Bronchial epithelial cell (primary cell): Measurements from ENCODE around the gene SYNGR3. TPM values are rescaled to one million over a fixed set of nuclear protein-coding genes. Genes with fewer than 3 reads are reported as not detected.

Experiments used
- DNase-seq: peaks from one replicate; pipeline ENCODE4 v3.0.0-alpha.2; 2010; ENCODE audit warnings: low read depth
- FAIRE-seq: peaks from 2 replicates; lab custom pipeline; 2011; peaks lifted over from hg19 to GRCh38; lab: Jason Lieb, UNC
- H3K27me3 ChIP-seq: 2 replicates; pipeline ENCODE4 v1.5.1; 2011; ENCODE audit warnings: low read length; ENCODE audit not compliant: control insufficient read depth, insufficient read depth
- H3K36me3 ChIP-seq: 2 replicates; pipeline ENCODE4 v1.5.1; 2011; ENCODE audit warnings: low read length; ENCODE audit not compliant: control insufficient read depth, insufficient read depth
- H3K4me3 ChIP-seq: 2 replicates; pipeline ENCODE4 v1.5.1; 2011; ENCODE audit warnings: mild to moderate bottlenecking, low read depth, low read length, control low read depth
- total RNA-seq: library from RNA; depleted of rRNA; stranded (reverse); fragments of >200 nt; gene quantifications from 2 replicates; pipeline ENCODE4 v1.2.1, GENCODE V29; 2014
- TF ChIP-seq, protein P1 (sequence below): IDR thresholded peaks from 2 replicates; pipeline ENCODE4 v1.5.1; 2011; ENCODE audit warnings: mild to moderate bottlenecking, moderate library complexity, low read length, control low read depth, inconsistent platforms; ENCODE audit not compliant: insufficient read depth, severe bottlenecking

SYNGR3 gene
- total RNA-seq, 1 donor from 2014 or later = 2.9 TPM

DNA sequence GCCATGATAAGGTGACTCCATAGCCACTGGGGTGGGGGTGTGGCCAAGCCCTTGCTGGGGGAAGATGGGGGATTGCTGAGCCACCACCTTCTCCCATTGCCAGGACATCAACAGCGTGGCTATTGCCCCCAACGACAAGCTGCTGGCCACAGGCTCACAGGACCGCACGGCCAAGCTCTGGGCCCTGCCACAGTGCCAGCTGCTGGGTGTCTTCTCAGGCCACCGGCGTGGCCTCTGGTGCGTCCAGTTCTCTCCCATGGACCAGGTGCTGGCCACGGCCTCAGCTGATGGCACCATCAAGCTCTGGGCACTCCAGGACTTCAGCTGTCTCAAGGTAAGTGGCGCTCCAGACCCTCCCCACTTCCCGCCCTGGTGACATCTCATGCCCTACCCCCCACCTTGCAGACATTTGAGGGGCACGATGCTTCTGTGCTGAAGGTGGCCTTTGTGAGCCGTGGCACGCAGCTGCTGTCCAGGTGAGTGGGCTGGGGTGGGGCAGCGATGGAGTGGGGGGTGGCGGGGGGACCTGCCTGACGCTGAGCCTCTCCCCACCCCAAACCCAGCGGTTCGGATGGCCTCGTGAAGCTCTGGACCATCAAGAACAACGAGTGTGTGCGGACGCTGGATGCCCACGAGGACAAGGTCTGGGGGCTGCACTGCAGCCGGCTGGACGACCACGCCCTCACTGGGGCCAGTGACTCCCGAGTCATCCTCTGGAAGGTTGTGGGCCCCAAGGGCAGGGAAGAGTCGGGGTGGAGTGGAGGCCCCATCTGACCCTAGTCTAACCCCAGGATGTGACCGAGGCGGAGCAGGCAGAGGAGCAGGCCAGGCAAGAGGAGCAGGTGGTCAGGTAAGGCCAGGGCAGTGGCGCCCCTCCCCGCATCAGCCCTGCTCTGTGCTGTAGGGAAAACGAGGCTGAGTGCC lies 12.6 kb upstream of the SYNGR3 start:
- peaks cover 24% of the 10 kb centered on the region for H3K36me3 ChIP-seq
- H3K27me3 ChIP-seq = peaks cover 5% of the 10 kb centered on the region
- H3K4me3 ChIP-seq = no peak overlapping the region

DNA sequence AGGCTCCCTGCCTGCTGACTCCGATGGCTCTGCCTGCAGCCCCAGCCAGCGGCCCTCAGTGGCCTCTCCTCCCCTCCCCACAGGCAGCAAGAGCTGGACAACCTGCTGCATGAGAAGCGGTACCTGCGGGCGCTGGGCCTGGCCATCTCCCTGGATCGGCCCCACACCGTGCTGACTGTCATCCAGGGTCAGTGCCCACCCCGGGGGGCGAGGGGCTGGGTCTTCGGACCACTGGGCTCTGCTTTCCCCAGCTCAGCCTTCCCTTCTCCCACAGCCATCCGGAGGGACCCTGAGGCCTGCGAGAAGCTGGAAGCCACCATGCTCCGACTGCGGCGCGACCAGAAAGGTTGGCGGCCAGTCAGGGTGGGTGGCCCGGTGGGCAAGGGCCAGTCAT lies 11.9 kb upstream of the SYNGR3 start:
- FAIRE-seq = no peak

More for the DNA sequence above, 12.6 kb upstream of the SYNGR3 start:
- DNase-seq = no peak
- TF ChIP-seq, protein P1, sequence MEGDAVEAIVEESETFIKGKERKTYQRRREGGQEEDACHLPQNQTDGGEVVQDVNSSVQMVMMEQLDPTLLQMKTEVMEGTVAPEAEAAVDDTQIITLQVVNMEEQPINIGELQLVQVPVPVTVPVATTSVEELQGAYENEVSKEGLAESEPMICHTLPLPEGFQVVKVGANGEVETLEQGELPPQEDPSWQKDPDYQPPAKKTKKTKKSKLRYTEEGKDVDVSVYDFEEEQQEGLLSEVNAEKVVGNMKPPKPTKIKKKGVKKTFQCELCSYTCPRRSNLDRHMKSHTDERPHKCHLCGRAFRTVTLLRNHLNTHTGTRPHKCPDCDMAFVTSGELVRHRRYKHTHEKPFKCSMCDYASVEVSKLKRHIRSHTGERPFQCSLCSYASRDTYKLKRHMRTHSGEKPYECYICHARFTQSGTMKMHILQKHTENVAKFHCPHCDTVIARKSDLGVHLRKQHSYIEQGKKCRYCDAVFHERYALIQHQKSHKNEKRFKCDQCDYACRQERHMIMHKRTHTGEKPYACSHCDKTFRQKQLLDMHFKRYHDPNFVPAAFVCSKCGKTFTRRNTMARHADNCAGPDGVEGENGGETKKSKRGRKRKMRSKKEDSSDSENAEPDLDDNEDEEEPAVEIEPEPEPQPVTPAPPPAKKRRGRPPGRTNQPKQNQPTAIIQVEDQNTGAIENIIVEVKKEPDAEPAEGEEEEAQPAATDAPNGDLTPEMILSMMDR = no peak
- no peak for FAIRE-seq

DNA sequence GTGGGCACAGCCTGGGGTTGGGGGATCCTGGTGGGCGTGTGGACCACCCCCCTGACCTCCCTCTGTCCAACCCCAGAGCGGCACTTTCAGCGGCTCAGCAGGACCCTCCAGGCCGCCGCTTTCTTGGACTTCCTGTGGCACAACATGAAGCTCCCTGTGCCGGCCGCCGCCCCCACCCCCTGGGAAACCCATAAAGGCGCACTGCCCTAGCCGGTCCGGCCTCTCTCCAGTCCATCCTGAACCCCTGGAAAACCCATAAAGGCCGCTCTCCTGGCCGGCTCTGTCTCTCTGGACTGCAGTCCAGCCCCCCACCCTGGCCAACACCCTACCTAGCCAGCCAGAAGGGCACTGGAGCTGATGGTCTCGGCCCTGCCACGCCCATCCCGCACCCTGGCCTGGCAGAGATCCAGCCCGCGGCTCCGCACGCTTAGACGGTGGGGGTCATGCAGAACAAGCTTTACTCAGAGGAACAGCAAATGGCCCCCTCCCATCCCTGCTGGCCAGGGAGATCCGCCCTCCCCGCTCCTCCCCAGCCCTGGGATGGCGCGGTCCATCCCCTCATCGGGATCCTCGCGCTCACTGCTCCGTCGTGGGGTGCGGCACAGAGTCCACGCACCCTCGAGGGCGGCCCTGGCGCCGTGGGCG lies 11.2 kb upstream of the SYNGR3 start:
- no peak for FAIRE-seq
- DNase-seq = no peak
- Histone ChIP-seq H3K36me3 (peaks cover 24% of the 10 kb centered on the region), H3K27me3 (peaks cover 5% of the 10 kb centered on the region), H3K4me3 (peak overlapping the region; percentile 50)
- TF ChIP-seq, protein P1 = no peak

More for the DNA sequence above, 11.9 kb upstream of the SYNGR3 start:
- DNase-seq = no peak
- Histone ChIP-seq H3K36me3 (peaks cover 24% of the 10 kb centered on the region), H3K4me3 (no peak overlapping the region), H3K27me3 (peaks cover 5% of the 10 kb centered on the region)
- TF ChIP-seq, protein P1 = no peak

DNA sequence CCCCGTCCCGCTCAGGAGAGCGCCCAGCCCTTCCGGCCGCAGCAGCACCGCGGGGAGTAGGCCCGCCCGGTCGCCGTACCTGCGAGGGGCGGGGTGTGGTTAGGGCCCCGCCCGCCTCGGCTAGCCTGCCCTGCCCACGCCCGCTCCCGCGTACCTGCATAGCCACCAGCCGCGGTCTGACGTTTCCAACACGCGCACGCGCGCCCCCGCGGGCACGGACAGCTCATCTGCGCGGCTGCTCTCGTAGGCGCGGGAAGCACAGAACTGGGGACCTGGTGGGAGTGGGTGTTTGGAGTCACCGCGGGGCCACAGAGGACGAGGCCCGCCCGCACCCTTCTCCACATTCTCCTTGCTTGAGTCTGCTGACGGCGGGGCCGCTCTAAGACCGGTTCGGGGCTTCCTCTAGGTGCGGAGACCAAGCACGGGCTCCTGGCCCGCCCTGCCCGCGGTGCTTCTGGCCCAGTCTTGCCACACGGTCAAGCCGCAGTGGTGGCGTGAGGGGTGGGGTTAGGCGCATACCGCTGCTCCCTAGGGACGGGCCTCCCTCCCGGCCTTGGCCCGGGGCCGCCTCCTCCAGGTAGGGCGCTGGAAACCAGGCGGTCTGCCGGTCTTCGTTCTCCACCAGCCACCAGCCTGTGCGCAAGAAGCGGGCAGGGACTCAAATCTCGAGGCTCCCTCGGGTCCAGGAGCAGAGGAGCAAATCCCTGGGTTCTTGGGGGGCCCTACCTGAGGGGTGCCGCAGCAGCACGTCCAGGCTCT lies 10.3 kb upstream of the SYNGR3 start:
- peaks cover 5% of the 10 kb centered on the region for H3K27me3 ChIP-seq
- H3K36me3 ChIP-seq = peaks cover 20% of the 10 kb centered on the region
- TF ChIP-seq, protein P1 = no peak
- peak; percentile 85 for DNase-seq
- peak overlapping the region; percentile 50 for H3K4me3 ChIP-seq
- no peak for FAIRE-seq

DNA sequence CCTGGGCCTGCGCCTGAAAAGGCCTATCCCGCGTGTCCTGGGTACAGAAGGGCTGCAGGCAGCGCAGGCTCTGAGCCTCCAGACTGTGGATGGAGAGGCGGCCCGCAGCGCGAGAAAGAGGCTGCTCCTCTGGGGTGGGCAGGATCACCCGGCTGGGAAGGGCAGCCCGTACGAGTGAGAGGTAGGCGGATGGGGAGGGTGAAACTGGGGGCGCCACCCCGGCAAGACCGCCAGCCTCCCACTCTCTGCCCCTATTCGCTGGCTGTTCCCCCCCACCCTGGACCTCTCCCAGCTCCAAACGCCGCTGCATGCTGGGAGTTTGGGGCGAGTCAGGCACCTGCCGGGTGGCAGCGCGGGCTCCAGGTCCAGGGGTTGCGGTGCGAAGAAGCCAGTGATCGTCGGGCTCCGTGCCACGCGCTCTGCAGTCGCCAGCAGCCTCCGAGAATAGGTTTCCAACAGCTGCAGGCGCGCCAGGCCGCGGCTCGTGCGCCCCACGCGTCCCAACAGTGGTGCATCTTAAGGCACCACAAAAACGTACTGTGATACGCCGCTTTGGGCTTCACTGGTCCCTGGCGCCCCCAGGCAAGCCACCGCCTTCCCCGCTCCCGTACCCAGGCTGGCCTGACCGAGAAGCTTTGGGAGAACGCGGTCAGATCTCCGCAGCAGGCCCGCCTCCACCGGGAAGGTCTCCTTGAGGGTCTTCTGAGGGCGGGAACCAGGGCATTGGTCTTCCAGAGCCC lies 9.6 kb upstream of the SYNGR3 start:
- no peak for DNase-seq
- FAIRE-seq = no peak
- Histone ChIP-seq H3K27me3 (peaks cover 5% of the 10 kb centered on the region), H3K36me3 (peaks cover 14% of the 10 kb centered on the region), H3K4me3 (peak overlapping the region; percentile 50)
- TF ChIP-seq, protein P1 = no peak
